SIG-M5 (cell line): ENCODE measurements around the gene USH1C.

Experiments
- DNase-seq: peaks from one replicate; lab custom pipeline; 2025; lab: John Stamatoyannopoulos, UW

Gene USH1C

GRCh38 chr11:17504330-17505107, 39.7 kb downstream of the USH1C start:
- DNase-seq: no peak

GRCh38 chr11:17502630-17503029, 41.6 kb downstream of the USH1C start:
- no peak for DNase-seq

- no peak for DNase-seq
Observed at GRCh38 chr11:17500673-17501072, 43.5 kb downstream of the USH1C start.

DNA sequence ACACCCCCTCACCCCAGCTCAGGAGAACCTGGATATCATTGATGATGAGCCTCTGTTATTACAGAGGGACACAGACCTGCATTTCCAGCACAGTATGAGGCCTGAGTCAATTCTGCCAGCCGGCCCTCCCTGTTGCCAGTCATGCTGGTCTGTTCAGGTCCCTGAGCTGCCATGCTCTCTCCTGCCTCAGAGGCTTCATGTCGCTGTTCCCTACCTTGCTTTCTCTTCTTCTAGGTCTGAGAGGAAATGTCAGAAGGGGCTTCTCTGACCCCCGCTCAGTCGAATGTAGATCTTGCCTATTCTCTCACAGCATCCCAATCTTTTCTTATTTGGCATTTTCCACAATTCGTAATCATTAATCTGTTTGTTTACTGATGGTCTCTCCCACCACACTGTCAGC, 45.7 kb downstream of the USH1C start:
- DNase-seq: no peak

DNA sequence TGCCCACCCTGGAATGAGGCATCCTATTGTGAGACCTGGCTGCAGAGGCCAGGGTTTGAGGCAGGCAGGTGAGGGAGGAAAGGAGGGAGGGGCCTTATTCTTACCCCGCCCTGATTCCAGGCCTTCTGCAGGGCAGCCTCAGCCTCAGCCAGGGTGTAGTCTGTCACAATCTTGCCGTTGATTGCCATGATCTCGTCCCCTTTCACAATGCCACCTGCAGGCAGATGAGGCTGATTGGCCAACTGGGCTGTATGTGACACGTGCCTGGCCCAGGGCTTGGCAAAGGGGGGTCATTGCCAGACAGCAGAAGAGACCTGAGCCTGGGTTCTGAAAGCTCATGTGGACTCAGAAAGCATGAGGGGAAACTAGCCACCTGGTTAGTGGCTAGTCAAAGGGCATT, 46.2 kb downstream of the USH1C start:
- no peak for DNase-seq

DNA sequence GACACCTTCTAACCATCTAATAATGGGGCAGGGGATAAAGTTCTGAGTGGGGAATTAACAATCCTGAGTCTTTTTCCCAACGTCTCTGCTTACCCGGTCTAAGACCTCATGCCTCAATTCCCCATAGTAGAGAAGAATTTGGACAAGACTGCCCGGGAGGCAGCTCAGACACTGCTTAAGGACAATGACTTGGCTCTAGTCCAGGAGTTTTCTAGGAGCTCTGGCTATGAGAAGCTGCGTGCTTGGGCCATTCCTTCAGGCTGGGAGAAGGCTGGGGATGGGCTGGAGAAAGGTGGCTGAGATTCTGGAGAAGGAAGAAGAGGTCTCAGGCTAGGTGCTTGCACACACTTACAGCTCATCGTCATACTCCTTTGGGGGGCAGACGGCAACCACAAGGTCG, 47.8 kb downstream of the USH1C start:
- no peak for DNase-seq

DNA sequence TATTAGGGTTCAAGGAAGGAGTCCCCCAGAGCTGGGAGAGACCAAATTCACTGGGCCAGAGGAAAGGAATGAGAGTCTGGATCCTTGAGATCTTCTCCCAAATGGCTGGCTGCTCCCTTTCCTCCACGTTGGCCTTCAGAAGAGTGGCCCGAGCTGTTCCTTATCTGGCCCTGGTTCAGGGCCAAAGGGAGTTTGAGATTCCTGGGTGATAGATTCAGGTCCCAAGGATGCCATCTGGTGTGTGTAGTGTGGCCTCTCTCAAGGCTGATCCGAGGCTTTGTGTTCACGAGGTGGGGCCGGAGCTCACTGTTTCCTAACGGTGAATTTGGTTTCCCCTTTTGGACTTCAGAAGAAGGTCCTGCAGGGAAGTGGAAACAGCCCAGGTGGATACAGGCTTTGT, 50.2 kb downstream of the USH1C start:
- no peak for DNase-seq

GRCh38 chr11:17490938-17491337, 53.3 kb downstream of the USH1C start:
- no peak for DNase-seq

DNA sequence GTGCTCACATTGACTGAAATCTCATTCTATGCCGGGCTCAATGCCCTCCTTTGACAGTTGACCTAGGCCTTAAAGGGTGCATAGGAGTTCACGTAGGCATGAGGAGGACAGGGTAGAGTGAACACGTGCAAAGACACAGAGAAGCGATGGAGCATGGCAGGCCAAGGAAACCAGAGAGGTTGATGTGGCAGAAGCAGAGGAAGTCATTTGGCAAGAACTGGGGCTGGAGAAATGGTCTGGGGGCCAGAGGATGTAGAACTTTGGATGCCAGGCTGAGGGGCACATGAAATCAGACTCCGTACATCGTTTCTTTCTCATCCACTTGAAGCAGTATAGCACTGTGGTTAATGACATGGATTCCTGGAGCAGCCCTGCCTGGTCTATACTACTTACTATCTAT, 54.0 kb downstream of the USH1C start:
- DNase-seq: no peak

GRCh38 chr11:17489751-17490150, 54.5 kb downstream of the USH1C start:
- no peak for DNase-seq

DNA sequence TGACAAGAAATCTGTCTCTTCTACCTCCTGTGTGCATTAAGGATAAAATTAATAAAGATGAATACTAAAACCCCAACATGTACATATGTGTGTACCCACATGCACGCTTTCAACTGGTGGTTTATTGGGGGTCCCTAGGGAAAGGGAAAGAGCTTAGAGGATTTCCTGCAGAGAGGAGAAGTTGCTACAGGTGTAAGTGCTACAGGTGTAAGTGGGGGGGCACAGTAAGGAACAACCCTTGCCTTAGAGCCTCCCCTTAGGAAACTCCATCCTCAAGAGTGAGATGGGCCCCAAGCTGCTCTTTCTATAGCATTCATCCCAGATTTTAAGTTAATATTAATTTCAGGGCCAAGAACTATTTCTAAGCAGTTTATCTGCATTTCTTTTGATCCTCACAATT, 55.7 kb downstream of the USH1C start:
- no peak for DNase-seq

GRCh38 chr11:17486646-17487045, 57.6 kb downstream of the USH1C start:
- DNase-seq: no peak

GRCh38 chr11:17483505-17483904, 60.7 kb downstream of the USH1C start:
- DNase-seq: no peak

DNA sequence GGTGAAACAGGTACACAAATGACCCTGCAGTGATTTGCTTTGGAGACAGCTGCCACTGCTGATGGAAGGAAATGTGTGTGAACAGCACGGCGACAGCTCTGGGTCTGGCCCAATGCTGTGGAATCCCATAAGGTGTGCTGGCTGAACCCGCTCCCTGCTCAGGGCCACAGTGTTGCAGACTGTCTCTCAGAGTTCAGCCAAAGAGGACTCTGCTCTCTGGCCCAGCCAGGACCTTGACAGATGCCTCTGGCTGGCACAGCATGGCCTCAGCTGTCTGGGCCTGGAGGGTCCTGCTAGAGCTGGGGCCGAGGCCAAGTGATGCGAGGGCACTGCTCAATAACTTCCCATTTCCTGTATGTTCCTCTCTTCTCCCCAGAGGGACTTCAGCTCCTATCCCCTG, 62.3 kb downstream of the USH1C start:
- DNase-seq: no peak

DNA sequence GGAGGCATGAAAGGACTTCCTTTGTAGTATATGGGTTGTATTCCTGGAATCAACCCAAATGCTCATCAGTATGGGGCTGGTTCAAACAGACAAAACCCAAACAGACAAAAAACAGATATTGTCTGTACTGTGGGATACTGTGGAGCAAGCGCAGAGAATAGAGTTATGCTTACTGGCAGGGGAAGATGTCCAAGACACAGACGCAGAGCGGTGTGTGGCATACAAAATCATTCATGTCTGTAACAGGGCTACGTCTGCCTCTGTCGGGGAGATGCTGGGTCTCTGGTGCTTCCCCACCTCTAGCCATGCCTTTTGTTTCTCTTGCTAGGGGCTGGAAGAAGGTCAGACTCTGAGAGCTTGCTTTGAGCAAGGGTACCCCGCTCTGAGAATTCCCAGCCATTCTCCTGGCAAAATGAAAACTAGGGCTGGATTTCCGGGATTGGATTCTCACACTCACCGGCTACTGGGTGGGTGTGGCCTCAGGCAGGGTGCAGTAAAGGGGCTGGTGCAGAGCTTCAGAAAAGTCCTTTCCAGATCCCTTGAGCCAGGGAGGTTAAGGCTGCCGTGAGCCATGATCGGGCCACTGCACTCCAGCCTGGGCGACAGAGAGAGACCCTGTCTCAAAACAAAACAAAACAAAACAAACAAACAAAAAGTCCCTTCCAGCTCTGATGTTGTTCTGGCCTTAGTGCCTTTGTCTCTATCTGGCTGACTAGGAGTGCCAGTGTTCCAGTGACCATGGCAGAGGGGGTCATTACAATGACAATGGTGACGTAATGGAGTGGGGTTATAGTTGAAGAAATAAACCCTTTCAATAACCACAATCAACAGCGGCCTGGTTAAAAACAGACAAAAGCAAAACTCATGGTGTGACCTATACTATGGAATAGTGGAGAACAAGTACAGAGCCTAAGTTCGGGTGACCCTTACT, 64.7 kb downstream of the USH1C start:
- no peak for DNase-seq

DNA sequence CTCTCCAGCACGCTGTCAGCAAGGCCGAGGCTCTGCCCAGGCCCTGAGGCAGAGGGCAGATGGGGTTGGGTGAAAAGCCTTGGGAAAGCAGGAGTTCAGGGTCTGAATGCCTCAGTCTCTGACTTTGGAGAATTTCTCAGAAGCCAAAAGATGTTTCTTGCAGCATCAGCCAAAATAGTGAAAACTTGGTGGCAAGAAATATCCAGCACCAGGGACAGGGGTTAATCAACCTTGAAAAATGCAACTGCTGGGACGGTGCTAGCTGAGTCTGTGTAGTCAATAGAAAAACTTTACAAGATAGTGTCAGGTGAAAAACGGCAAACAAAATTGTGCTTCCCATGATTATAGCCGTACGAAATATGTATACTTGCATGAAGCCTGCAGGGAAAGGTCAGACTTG, 66.1 kb downstream of the USH1C start:
- no peak for DNase-seq

DNA sequence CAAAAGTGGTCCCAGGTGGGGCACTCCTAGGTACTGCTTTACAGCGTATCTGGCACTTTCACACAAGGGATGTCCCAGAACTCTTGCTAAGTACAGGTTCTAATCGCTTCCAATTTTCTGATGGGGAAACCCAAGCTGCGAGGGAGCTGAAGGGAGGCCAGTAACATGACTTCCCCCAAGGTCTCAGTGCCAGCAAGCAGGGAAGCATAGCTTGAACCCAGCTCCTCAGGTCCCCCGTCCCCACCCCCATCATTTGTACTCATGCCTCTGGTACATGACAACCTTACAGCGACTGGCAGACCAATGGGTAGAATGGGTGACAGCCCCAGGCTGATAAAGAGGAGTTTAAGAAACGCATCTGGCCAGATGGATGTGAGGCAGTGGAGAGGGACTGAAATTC, 66.9 kb downstream of the USH1C start:
- no peak for DNase-seq

GRCh38 chr11:17477084-17477333, 67.2 kb downstream of the USH1C start:
- no peak for DNase-seq

DNA sequence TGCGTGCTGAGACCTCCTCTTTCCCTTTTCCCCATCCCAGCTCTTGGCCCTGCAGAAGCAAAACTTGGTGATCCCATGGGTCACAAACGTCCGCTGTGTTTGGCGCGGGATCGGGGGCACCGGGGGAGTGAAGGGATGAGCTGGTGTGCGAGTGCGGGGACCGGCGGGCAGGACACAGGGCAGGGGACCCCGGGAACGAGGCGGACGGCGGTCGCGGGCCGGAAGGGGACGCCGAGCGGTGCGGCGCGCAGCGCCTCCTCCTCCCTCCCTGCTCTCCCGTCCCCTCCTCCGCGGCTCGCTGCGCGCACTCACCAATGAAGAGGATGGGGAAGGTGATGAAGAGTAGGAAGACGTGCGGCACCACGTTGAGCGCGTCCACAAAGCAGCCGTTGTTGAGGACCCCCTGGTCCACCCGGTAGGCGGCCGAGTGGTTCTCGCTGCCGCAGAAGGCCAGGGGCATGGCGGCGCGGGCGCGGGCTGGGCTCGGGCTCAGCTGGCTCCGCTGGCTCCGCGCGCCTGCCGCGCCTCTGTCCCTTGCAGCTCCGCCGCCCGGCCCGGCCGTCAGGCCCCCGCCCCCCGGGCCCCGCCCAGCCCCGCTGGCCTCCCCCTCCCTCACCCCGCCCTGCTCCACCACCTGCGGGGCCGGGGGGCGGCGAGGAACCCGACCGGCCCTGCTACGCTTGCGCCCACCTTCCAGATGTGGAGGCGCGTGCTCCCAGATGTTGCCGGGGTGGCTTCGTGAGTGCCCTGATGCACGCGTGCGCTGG, 67.7 kb downstream of the USH1C start, which contains the start of gene ABCC8:
ABCC8 (minus strand) TSS at position 529 of the 767 bp plus-strand sequence; CDS start at position 460, 69 bp downstream.
- no peak for DNase-seq

GRCh38 chr11:17475666-17476316, 68.4 kb downstream of the USH1C start:
- no peak for DNase-seq

GRCh38 chr11:17473071-17473744, 71.0 kb downstream of the USH1C start:
- DNase-seq: no peak

- DNase-seq: no peak
Observed at GRCh38 chr11:17472467-17472866, 71.7 kb downstream of the USH1C start.
